Left lung (tissue), 10 donors: ENCODE measurements around the gene PTPRD. TPM values are rescaled to one million over a fixed set of nuclear protein-coding genes. Genes with fewer than 3 reads are reported as not detected.
A peak's percentile ranks its signal among the peaks of the same experiment; 100 is the strongest.

Source experiments
- ATAC-seq: fragments of 200-7000 bp; cut with Tn5 transposase; one replicate; pipeline ENCODE4 v1.9.1; 2020; ENCODE audit warnings: moderate library complexity
- DNase-seq, 4 donors: peaks; one replicate each; pipeline ENCODE4 v3.0.0-alpha.2; 2013 to 2020
- H3K27ac ChIP-seq, 2 donors: fragments of 200-600 bp; sonication (generic) in 1 of 2; one replicate each; pipeline versions ENCODE4 v1.5.0 to v1.8.0; 2020 to 2021
- H3K27me3 ChIP-seq, 2 donors: fragments of 200-600 bp; sonication (generic) in 1 of 2; one replicate each; pipeline versions ENCODE4 v1.5.0 to v1.8.0; 2020 to 2021
- H3K36me3 ChIP-seq, 2 donors: fragments of 200-600 bp; sonication (generic) in 1 of 2; one replicate each; pipeline versions ENCODE4 v1.5.0 to v1.8.0; 2020 to 2021
- H3K4me1 ChIP-seq, 2 donors: fragments of 200-600 bp; one replicate each; pipeline ENCODE4 v1.8.0; 2021
- H3K4me3 ChIP-seq, 2 donors: fragments of 200-600 bp; sonication (generic) in 1 of 2; one replicate each; pipeline versions ENCODE4 v1.5.0 to v1.8.0; 2020 to 2021; ENCODE audit warnings: mild to moderate bottlenecking in 1 of 2
- H3K9me3 ChIP-seq, 2 donors: fragments of 200-600 bp; sonication (generic) in 1 of 2; one replicate each; pipeline versions ENCODE4 v1.5.0 to v1.8.0; 2020 to 2021
- intact Hi-C, 2 donors: fragments of 100-400 bp; cut with DNase I; formaldehyde crosslinking; loops; one replicate each; pipeline versions ENCODE4 v1.11.2 to v1.14.2; 2022
- polyA plus RNA-seq, 6 donors: library from polyadenylated mRNA; unstranded; fragments of 120-200 nt; gene quantifications; one replicate each; pipeline ENCODE4 v1.2.1, GENCODE V29; 2013; ENCODE audit not compliant: insufficient read length in 6 of 6
- total RNA-seq, 2 donors: library from RNA; stranded (reverse); fragmentation: NEBNext Ultra II Directional; extraction: Animal tissue kit (Norgen Biotek cat#: 25700); gene quantifications; one replicate each; pipeline ENCODE4 v1.2.1, GENCODE V29; 2021
- TF ChIP-seq, protein P1 (sequence below), 2 donors: fragments of 200-600 bp; sonication (generic) in 1 of 2; IDR thresholded peaks; one replicate each; pipeline versions ENCODE4 v1.5.0 to v1.8.0; 2021; ENCODE audit warnings: antibody characterized with exemption in 2 of 2
- donor health status: DM: no; HTN: yes; CAD: no.
- donor health status: DM: no; HTN: no; CAD: no.

The PTPRD gene
- total and polyA plus RNA-seq, 8 donors = 24.2 to 167 (median 139) TPM

DNA sequence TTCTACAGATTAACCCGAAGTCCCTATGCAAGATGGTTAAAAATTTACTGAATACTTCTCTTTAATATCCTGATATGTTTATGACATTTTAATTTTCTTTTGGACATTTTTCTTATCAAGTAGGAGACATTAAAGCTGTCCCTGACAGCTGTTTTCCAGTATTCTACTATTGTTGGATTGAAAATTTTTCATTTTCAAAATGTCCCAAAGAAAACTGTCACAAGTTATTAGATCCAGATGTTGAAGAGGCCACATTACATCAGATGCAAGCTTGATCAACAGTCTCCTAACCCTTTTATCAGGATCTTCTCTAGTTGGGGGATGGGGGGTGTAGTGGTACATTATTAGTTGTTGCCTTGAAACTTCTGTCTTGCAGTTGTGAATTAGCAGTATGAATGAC lies 1410.5 kb downstream of the PTPRD start:
- Histone ChIP-seq H3K9me3 (no peaks in the 10 kb centered on the region), H3K4me1 (no peaks in the 10 kb centered on the region), H3K36me3 (no peaks in the 10 kb centered on the region), H3K4me3 (no peak overlapping the region), H3K27ac (no peak overlapping the region), H3K27me3 (no peaks in the 10 kb centered on the region)
- TF ChIP-seq, protein P1, sequence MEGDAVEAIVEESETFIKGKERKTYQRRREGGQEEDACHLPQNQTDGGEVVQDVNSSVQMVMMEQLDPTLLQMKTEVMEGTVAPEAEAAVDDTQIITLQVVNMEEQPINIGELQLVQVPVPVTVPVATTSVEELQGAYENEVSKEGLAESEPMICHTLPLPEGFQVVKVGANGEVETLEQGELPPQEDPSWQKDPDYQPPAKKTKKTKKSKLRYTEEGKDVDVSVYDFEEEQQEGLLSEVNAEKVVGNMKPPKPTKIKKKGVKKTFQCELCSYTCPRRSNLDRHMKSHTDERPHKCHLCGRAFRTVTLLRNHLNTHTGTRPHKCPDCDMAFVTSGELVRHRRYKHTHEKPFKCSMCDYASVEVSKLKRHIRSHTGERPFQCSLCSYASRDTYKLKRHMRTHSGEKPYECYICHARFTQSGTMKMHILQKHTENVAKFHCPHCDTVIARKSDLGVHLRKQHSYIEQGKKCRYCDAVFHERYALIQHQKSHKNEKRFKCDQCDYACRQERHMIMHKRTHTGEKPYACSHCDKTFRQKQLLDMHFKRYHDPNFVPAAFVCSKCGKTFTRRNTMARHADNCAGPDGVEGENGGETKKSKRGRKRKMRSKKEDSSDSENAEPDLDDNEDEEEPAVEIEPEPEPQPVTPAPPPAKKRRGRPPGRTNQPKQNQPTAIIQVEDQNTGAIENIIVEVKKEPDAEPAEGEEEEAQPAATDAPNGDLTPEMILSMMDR (IDR thresholded peaks at IDR 0.05) = no peak
- intact Hi-C loops = no loop called here
- no peak for ATAC-seq
- no peak for DNase-seq

DNA sequence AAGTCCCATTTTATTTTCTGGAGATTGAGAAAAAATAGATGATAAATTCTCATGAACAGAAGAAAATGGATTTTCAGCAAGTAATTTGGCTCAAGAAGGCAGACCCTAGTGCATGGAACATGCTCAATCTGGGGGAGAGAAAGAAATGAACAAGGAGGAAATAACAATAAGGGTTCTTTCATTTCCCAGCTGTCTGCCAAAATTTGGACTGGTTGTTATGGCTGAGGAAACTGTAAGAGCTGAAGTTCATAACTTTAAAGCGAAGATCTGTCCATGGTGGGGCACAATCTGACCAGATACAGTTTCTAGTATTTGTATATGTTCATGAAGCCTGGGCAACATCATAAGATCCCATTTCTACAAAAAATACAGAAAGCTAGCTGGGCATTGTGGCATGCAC lies 1426.7 kb downstream of the PTPRD start:
- Histone ChIP-seq H3K4me1 (no peaks in the 10 kb centered on the region), H3K9me3 (no peaks in the 10 kb centered on the region), H3K27ac (no peak overlapping the region), H3K27me3 (no peaks in the 10 kb centered on the region), H3K36me3 (no peaks in the 10 kb centered on the region), H3K4me3 (no peak overlapping the region)
- intact Hi-C loops = no loop called here
- DNase-seq (peak in 1 of 4 donors; percentile 15), ATAC-seq (no peak)
- TF ChIP-seq, protein P1 (IDR thresholded peaks at IDR 0.05) = no peak

DNA sequence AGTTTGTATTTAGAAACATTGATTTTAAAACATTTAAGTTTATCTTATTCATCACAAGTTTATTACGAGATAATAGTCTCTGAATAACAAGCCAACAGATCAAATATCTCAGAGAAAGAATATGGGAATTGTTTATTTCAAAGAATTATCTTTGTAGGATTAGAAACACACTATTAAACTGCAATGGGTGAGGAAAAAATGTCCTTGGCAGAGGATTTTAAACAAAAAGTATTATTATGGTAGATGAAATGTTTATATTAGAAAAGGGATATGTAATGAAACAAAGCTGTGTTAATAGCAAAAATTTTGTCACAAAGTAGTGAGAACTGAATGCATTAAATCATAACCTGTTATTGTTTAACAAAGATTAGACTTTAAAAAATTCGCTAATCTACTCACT lies 1430.4 kb downstream of the PTPRD start:
- intact Hi-C loops = no loop called here

DNA sequence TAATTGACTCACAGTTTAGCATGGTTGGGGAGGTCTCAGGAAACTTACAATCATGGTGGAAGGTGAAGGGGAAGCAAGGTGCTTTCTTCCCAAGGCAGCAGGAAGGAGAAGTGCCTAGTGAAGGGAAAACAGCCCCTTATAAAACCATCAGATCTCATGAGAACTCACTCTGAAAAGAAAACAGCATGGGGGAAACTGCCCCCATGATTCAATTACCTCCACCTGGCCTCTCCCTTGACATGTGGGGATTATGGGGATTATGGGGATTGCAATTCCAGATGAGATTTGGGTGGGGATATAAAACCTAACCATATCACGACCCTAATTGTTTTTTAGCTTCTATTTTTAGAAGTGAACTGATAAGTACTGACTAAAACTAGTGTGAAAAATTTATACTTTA lies 1435.7 kb downstream of the PTPRD start:
- ATAC-seq (no peak), DNase-seq (no peak)
- Histone ChIP-seq H3K27me3 (no peaks in the 10 kb centered on the region), H3K4me1 (no peaks in the 10 kb centered on the region), H3K27ac (no peak overlapping the region), H3K9me3 (no peaks in the 10 kb centered on the region), H3K4me3 (no peak overlapping the region), H3K36me3 (no peaks in the 10 kb centered on the region)
- intact Hi-C loops = no loop called here
- TF ChIP-seq, protein P1 (IDR thresholded peaks at IDR 0.05) = no peak

More for the DNA sequence above, 1430.4 kb downstream of the PTPRD start:
- no peaks in the 10 kb centered on the region for H3K4me1 ChIP-seq
- ATAC-seq = no peak
- TF ChIP-seq, protein P1 (IDR thresholded peaks at IDR 0.05) = no peak
- no peaks in the 10 kb centered on the region for H3K27me3 ChIP-seq
- H3K9me3 ChIP-seq = no peaks in the 10 kb centered on the region
- no peak overlapping the region for H3K27ac ChIP-seq
- H3K4me3 ChIP-seq = no peak overlapping the region
- peak in 2 of 4 donors; percentile 23 to 28 for DNase-seq
- no peaks in the 10 kb centered on the region for H3K36me3 ChIP-seq

DNA sequence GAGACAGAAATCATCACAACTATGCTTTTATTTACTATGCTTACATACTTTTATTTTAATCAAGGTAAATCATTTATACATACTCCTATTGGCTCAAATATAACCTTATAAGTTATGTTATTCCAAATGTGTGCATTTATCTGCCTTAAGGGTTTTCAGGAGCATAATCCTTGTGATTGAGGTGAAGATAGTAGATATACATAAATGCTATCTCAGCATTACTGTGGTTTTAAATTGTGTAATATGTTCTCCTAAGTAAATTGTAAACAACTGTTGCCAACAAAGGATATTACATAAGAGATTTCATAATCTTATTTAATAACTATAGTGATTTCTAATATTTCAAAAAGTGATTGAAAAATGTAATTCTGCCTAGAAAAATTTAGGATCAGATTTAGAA lies 1438.4 kb downstream of the PTPRD start:
- intact Hi-C loops = no loop called here
- Histone ChIP-seq H3K9me3 (no peaks in the 10 kb centered on the region), H3K4me1 (no peaks in the 10 kb centered on the region), H3K27ac (no peak overlapping the region), H3K36me3 (no peaks in the 10 kb centered on the region), H3K4me3 (no peak overlapping the region), H3K27me3 (no peaks in the 10 kb centered on the region)
- ATAC-seq (no peak), DNase-seq (no peak)
- TF ChIP-seq, protein P1 (IDR thresholded peaks at IDR 0.05) = no peak
